ENCODE results near the gene TMEM250. TPM values are rescaled to one million over a fixed set of nuclear protein-coding genes. Genes with fewer than 3 reads are reported as not detected.

Gene TMEM250
- total RNA-seq, 6 experiments from 2014 or later, result 12.4 to 29.7 (median 15.4) TPM

- Histone ChIP-seq H3K4me1 (peaks cover 0 to 24% (median 9%) of the 10 kb centered on the region in 4 donors), H3K27me3 (no peaks in the 10 kb centered on the region), H3K4me3 (no peak overlapping the region), H3K9me3 (no peaks in the 10 kb centered on the region), H3K36me3 (peaks cover 0 to 8% (median 2%) of the 10 kb centered on the region in 4 donors), H3K27ac (no peak overlapping the region)
- intact Hi-C loops (cut with DNase I), result no loop called here
- TF ChIP-seq CTCF (IDR thresholded peaks at IDR 0.05) (no peak), POLR2A (IDR thresholded peaks at IDR 0.05) (no peak)
- DNase-seq, result no peak
- no peak for ATAC-seq
- 60% methylated on average over 1 of the region's 22 CpGs for WGBS (ENCODE audit: insufficient coverage, low coverage, low lambda C conversion rate, missing lambda C conversion rate)
These were observed 2.9 kb downstream of the TMEM250 start for GRCh38 chr9:136115641-136116359.

- no peak for DNase-seq
- TF ChIP-seq CTCF (IDR thresholded peaks at IDR 0.05) (no peak), POLR2A (IDR thresholded peaks at IDR 0.05) (no peak)
- Histone ChIP-seq H3K4me3 (no peak overlapping the region), H3K36me3 (peaks cover 0 to 8% (median 2%) of the 10 kb centered on the region in 4 donors), H3K9me3 (no peaks in the 10 kb centered on the region), H3K4me1 (peaks cover 0 to 19% (median 7%) of the 10 kb centered on the region in 4 donors), H3K27ac (no peak overlapping the region), H3K27me3 (no peaks in the 10 kb centered on the region)
- intact Hi-C loops (cut with DNase I), result no loop called here
- WGBS (ENCODE audit: insufficient coverage, low coverage, low lambda C conversion rate, missing lambda C conversion rate), result 90% methylated on average over 2 of the region's 13 CpGs
- no peak for ATAC-seq
These were observed 3.5 kb downstream of the TMEM250 start for GRCh38 chr9:136115206-136115605.

- TF ChIP-seq CTCF (IDR thresholded peaks at IDR 0.05) (no peak), POLR2A (IDR thresholded peaks at IDR 0.05) (no peak)
- no peak for ATAC-seq
These were observed 4.1 kb downstream of the TMEM250 start for GRCh38 chr9:136114610-136115009.

GRCh38 chr9:136112541-136112940 is 6.1 kb downstream of the TMEM250 start:
- H3K36me3 ChIP-seq, result peaks cover 0 to 8% (median 2%) of the 10 kb centered on the region in 4 donors
- intact Hi-C loops (cut with DNase I), result no loop called here
- WGBS (ENCODE audit: insufficient coverage, low coverage, low lambda C conversion rate, missing lambda C conversion rate), result 35% methylated on average over 2 of the region's 11 CpGs
- no peak for DNase-seq
- H3K27me3 ChIP-seq, result no peaks in the 10 kb centered on the region
- H3K4me1 ChIP-seq, result peaks cover 0 to 23% (median 8%) of the 10 kb centered on the region in 4 donors
- H3K27ac ChIP-seq, result no peak overlapping the region
- no peaks in the 10 kb centered on the region for H3K9me3 ChIP-seq
- no peak overlapping the region for H3K4me3 ChIP-seq
- ATAC-seq, result no peak
- no peak for TF ChIP-seq POLR2A (IDR thresholded peaks at IDR 0.05)
- no peak for TF ChIP-seq CTCF (IDR thresholded peaks at IDR 0.05)

More at GRCh38 chr9:136114610-136115009, 4.1 kb downstream of the TMEM250 start:
- Histone ChIP-seq H3K36me3 (peaks cover 0 to 8% (median 2%) of the 10 kb centered on the region in 4 donors), H3K4me1 (peaks cover 0 to 20% (median 7%) of the 10 kb centered on the region in 4 donors), H3K9me3 (no peaks in the 10 kb centered on the region), H3K27ac (no peak overlapping the region), H3K27me3 (no peaks in the 10 kb centered on the region), H3K4me3 (no peak overlapping the region)
- intact Hi-C loops (cut with DNase I), result no loop called here
- 96% methylated on average over 5 of the region's 18 CpGs for WGBS (ENCODE audit: insufficient coverage, low coverage, low lambda C conversion rate, missing lambda C conversion rate)
- no peak for DNase-seq

Data from right lobe of liver (tissue), 6 donors.